H1 (cell line): ENCODE data around the gene HOXB8. TPM values are rescaled to one million over a fixed set of nuclear protein-coding genes. Genes with fewer than 3 reads are reported as not detected.
A peak's percentile ranks its signal among the peaks of the same experiment; 100 is the strongest.

ENCODE experiments used
- CTCF ChIA-PET: fragments of 300-600 bp; sonication (Branson Sonifier 250); formaldehyde crosslinking; loops from one replicate; lab custom pipeline; 2021; ENCODE audit not compliant: partially characterized antibody; lab: Charles Lee
- POLR2A ChIA-PET: fragments of 300-600 bp; sonication (Branson Sonifier 250); formaldehyde crosslinking; loops from one replicate; lab custom pipeline; 2021; ENCODE audit warnings: inconsistent platforms; ENCODE audit not compliant: partially characterized antibody; lab: Charles Lee
- DNase-seq, 2 experiments: peaks; one replicate each; pipeline versions ENCODE4 v3.0.0 to v3.0.0-alpha.2; 2010 to 2022; ENCODE audit warnings: low spot score in 2 of 2, low read depth in 1 of 2, mixed read lengths in 1 of 2
- FAIRE-seq: peaks from 2 replicates; lab custom pipeline; 2011; peaks lifted over from hg19 to GRCh38; lab: Jason Lieb, UNC
- H2AFZ ChIP-seq: 2 replicates; pipeline ENCODE4 v1.8.1; 2012; ENCODE audit warnings: low read length, inconsistent platforms
- H2AK5ac ChIP-seq: 2 replicates; pipeline ENCODE4 v1.6.1; 2013; ENCODE audit warnings: low read depth, low read length
- H2BK120ac ChIP-seq: replicated peaks from 2 replicates; pipeline ENCODE3; 2013; ENCODE audit warnings: low read depth, low read length, inconsistent platforms
- H2BK12ac ChIP-seq: 2 replicates; pipeline ENCODE4 v1.6.1; 2013; ENCODE audit warnings: low read depth, low read length
- H2BK15ac ChIP-seq: 2 replicates; pipeline ENCODE4 v1.6.1; 2013; ENCODE audit warnings: low read length
- H2BK20ac ChIP-seq: 2 replicates; pipeline ENCODE4 v1.6.1; 2013; ENCODE audit warnings: low read length
- H2BK5ac ChIP-seq: 2 replicates; pipeline ENCODE4 v1.6.1; 2013; ENCODE audit warnings: low read depth, low read length
- H3K14ac ChIP-seq: 2 replicates; pipeline ENCODE4 v1.6.1; 2013; ENCODE audit warnings: inconsistent platforms; ENCODE audit not compliant: insufficient read length
- H3K18ac ChIP-seq: 2 replicates; pipeline ENCODE4 v1.6.1; 2013; ENCODE audit warnings: low read length; ENCODE audit errors: extremely low read depth
- H3K23ac ChIP-seq: 2 replicates; pipeline ENCODE4 v1.6.1; 2013; ENCODE audit warnings: inconsistent platforms; ENCODE audit not compliant: insufficient read length
- H3K23me2 ChIP-seq: 2 replicates; pipeline ENCODE4 v1.6.1; 2013; ENCODE audit warnings: low read depth, low read length
- H3K27ac ChIP-seq: 2 replicates; pipeline ENCODE4 v1.6.1; 2011; ENCODE audit warnings: low read depth, low read length, inconsistent platforms
- H3K27me3 ChIP-seq, 4 experiments: replicated peaks in 1 of 4; 1 replicate in 1 of 4; 2 replicates in 3 of 4; pipeline versions ENCODE4 v1.6.1 to v1.8.1; 2011 to 2013; ENCODE audit warnings: low read length in 3 of 4, mild to moderate bottlenecking in 3 of 4, inconsistent platforms in 2 of 4, mixed read lengths in 2 of 4, moderate library complexity in 1 of 4; ENCODE audit not compliant: control insufficient read depth in 3 of 4, insufficient read depth in 3 of 4; ENCODE audit errors: extremely low read depth in 1 of 4
- H3K36me3 ChIP-seq, 4 experiments: 2 replicates each; pipeline versions ENCODE4 v1.6.1 to v1.8.1; 2011 to 2013; ENCODE audit warnings: mild to moderate bottlenecking in 4 of 4, low read length in 3 of 4, moderate library complexity in 2 of 4, control low read depth in 1 of 4, inconsistent platforms in 1 of 4; ENCODE audit not compliant: insufficient read depth in 4 of 4, control insufficient read depth in 2 of 4
- H3K4ac ChIP-seq: replicated peaks from 2 replicates; pipeline ENCODE3; 2013; ENCODE audit warnings: low read length, low read depth, mixed read lengths, inconsistent platforms; ENCODE audit not compliant: insufficient read length
- H3K4me1 ChIP-seq, 4 experiments: replicated peaks in 1 of 4; 1 replicate in 1 of 4; 2 replicates in 3 of 4; pipeline versions ENCODE4 v1.6.1 to v1.8.1; 2011 to 2013; ENCODE audit warnings: low read length in 3 of 4, inconsistent platforms in 2 of 4, mixed read lengths in 1 of 4; ENCODE audit not compliant: insufficient read depth in 4 of 4, control insufficient read depth in 3 of 4
- H3K4me2 ChIP-seq, 2 experiments: 2 replicates each; pipeline versions ENCODE4 v1.6.1 to v1.8.1; 2011 to 2013; ENCODE audit warnings: low read depth in 2 of 2, low read length in 2 of 2, control low read depth in 1 of 2, inconsistent platforms in 1 of 2, mild to moderate bottlenecking in 1 of 2; ENCODE audit not compliant: insufficient read depth in 1 of 2
- H3K4me3 ChIP-seq, 4 experiments: fragments of 200-600, 300-600 bp in 1 of 4; sonication (generic), shearing (Covaris generic), sonication (Bioruptor Twin) in 1 of 4; 2 replicates each; pipeline versions ENCODE4 v1.5.1 to v1.8.1; 2011 to 2016; ENCODE audit warnings: low read length in 4 of 4, low read depth in 3 of 4, control low read depth in 2 of 4, inconsistent platforms in 2 of 4, mild to moderate bottlenecking in 2 of 4, mixed read lengths in 1 of 4, moderate library complexity in 1 of 4; ENCODE audit not compliant: insufficient read depth in 2 of 4; ENCODE audit errors: extremely low read depth in 1 of 4
- H3K56ac ChIP-seq: replicated peaks from 2 replicates; pipeline ENCODE3; 2013; ENCODE audit warnings: low read depth, mild to moderate bottlenecking, mixed read lengths, low read length, inconsistent platforms; ENCODE audit not compliant: insufficient read length
- H3K79me1 ChIP-seq: 2 replicates; pipeline ENCODE4 v1.6.1; 2013; ENCODE audit warnings: low read depth, low read length, control low read depth
- H3K79me2 ChIP-seq, 2 experiments: 2 replicates each; pipeline versions ENCODE4 v1.6.1 to v1.8.1; 2012 to 2013; ENCODE audit warnings: low read length in 2 of 2, mild to moderate bottlenecking in 2 of 2, inconsistent platforms in 1 of 2; ENCODE audit not compliant: insufficient read depth in 2 of 2, control insufficient read depth in 1 of 2
- H3K9ac ChIP-seq, 4 experiments: replicated peaks in 1 of 4; 1 replicate in 1 of 4; 2 replicates in 3 of 4; pipeline versions ENCODE4 v1.6.1 to v1.8.1; 2011 to 2013; ENCODE audit warnings: low read depth in 3 of 4, low read length in 3 of 4, control low read depth in 2 of 4, mild to moderate bottlenecking in 2 of 4, moderate library complexity in 2 of 4, inconsistent platforms in 1 of 4; ENCODE audit errors: extremely low read depth in 1 of 4
- H3K9me3 ChIP-seq, 2 experiments: 2 replicates each; pipeline versions ENCODE4 v1.6.1 to v1.8.1; 2012 to 2013; ENCODE audit warnings: mild to moderate bottlenecking in 2 of 2, moderate library complexity in 2 of 2, control low read depth in 1 of 2, inconsistent platforms in 1 of 2, low read depth in 1 of 2, low read length in 1 of 2, mixed read lengths in 1 of 2; ENCODE audit not compliant: insufficient read depth in 2 of 2
- H4K20me1 ChIP-seq, 2 experiments: replicated peaks in 1 of 2; 2 replicates each; pipeline versions ENCODE3 to v1.8.1; 2011 to 2013; ENCODE audit warnings: inconsistent platforms in 2 of 2, low read length in 2 of 2, mild to moderate bottlenecking in 1 of 2; ENCODE audit not compliant: insufficient read depth in 2 of 2, control insufficient read depth in 1 of 2
- H4K5ac ChIP-seq: 2 replicates; pipeline ENCODE4 v1.6.1; 2013; ENCODE audit warnings: low read length, low read depth, mixed read lengths, inconsistent platforms; ENCODE audit not compliant: insufficient read length
- H4K8ac ChIP-seq: 2 replicates; pipeline ENCODE4 v1.8.0; 2013; ENCODE audit warnings: mild to moderate bottlenecking, moderate library complexity, low read length, inconsistent platforms; ENCODE audit not compliant: insufficient read depth; ENCODE audit errors: extremely low read depth
- H4K91ac ChIP-seq: replicated peaks from 2 replicates; pipeline ENCODE3; 2013; ENCODE audit warnings: low read length, mixed read lengths, inconsistent platforms; ENCODE audit not compliant: insufficient read length
- CHD1 ChIP-seq: IDR thresholded peaks from 2 replicates; pipeline ENCODE4 v1.6.1; 2012; ENCODE audit warnings: low read depth, low read length, improper control_type of control experiment
- EZH2 ChIP-seq: fragments of 200-600 bp; sonication (generic); IDR thresholded peaks from 2 replicates; pipeline ENCODE4 v1.7.1; 2012; ENCODE audit warnings: low read depth, mild to moderate bottlenecking, moderate library complexity, low read length, inconsistent platforms; ENCODE audit not compliant: severe bottlenecking
- WGBS, 2 experiments: shearing (Covaris generic) in 1 of 2; methylation state at CpG; one replicate each; pipeline versions ENCODE4 v1.1.6 to v1.1.7; 2013 to 2015; ENCODE audit warnings: low lambda C conversion rate in 2 of 2, mixed read lengths in 2 of 2, inconsistent platforms in 1 of 2, low coverage in 1 of 2, missing lambda C conversion rate in 1 of 2; ENCODE audit not compliant: insufficient replicate concordance in 2 of 2, insufficient coverage in 1 of 2, insufficient read length in 1 of 2; ENCODE audit errors: extremely low coverage in 1 of 2, missing lambda C conversion rate in 1 of 2; 5-methylcytosine and 5-hydroxymethylcytosine counted together
- polyA plus RNA-seq, 7 experiments: library from polyadenylated mRNA; depleted of rRNA in 3 of 7; stranded (reverse) in 5 of 7; unstranded in 2 of 7; fragments of >200 nt in 5 of 7; fragments of 200-250 nt in 2 of 7; gene quantifications; 1 replicate in 5 of 7; 2 replicates in 1 of 7; 4 replicates in 1 of 7; pipeline versions ENCODE4 v1.2.1 to v1.2.3, GENCODE V29; 2011 to 2013; ENCODE audit warnings: missing spikeins in 2 of 7, mixed read lengths in 2 of 7
- total RNA-seq: library from RNA; stranded (reverse); fragmentation: NEBNext Ultra II Directional; extraction: Animal tissue kit (Norgen Biotek cat#: 25700); gene quantifications from 2 replicates; pipeline ENCODE4 v1.2.1, GENCODE V29; 2021

HOXB8 gene
- total and polyA plus RNA-seq, 2 of the 8 experiments (the other 6 are each of a cell fraction or from before 2014, with no cell fraction given): not detected

DNA sequence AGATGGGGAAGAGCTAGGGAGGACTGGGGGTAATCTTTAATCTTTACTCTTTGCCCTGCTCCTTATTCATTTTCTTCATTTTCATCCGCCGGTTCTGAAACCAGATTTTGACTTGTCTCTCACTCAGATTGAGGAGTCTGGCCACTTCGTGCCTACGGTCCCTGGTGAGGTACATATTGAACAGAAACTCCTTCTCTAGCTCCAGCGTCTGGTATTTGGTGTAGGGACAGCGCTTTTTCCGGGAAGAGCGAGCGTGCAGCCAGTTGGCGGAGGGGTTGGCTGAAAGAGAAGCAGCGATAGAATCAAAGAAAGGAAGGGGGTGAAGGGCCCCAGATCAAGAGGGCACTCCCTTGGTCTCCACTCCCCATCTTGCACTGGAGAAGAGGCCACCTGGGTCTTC lies 7.8 kb upstream of the HOXB8 start:
- no peak overlapping the region for H3K4ac ChIP-seq
- ChIA-PET POLR2A (interaction anchor here (0.9 to 1.9 kb wide), 2 partner anchors 9 to 35 kb away, joined by 3 to 4 read pairs; no protein-coding TSS in a partner anchor), CTCF (interaction anchor here (0.7 to 4.4 kb wide), 15 partner anchors 9 to 597 kb away, joined by 3 to 21 read pairs (median 4); partner anchors contain the start of gene HOXB5)
- H3K27ac ChIP-seq: no peak overlapping the region
- no peak overlapping the region for H3K4me3 ChIP-seq
- no peak overlapping the region for H4K8ac ChIP-seq
- H3K36me3 ChIP-seq: peaks cover 0 to 13% (median 0%) of the 10 kb centered on the region in 4 experiments; a peak in 1 of 8 replicates
- no peak overlapping the region for H3K56ac ChIP-seq
- H2BK20ac ChIP-seq: no peak overlapping the region
- H3K14ac ChIP-seq: no peak overlapping the region
- DNase-seq (no peak), FAIRE-seq (no peak)
- peaks cover 0 to 12% (median 7%) of the 10 kb centered on the region in 4 experiments; a peak in 6 of 7 replicates for H3K4me1 ChIP-seq
- peak overlapping the region; percentile 22; the same call in 1 of the 2 replicates for H2BK12ac ChIP-seq
- no peak overlapping the region for H3K4me2 ChIP-seq
- no peak overlapping the region for H2AFZ ChIP-seq
- no peak for TF ChIP-seq CHD1
- TF ChIP-seq EZH2: peak; percentile 69
- peaks cover 98 to 100% (median 99%) of the 10 kb centered on the region in 4 experiments for H3K27me3 ChIP-seq
- H3K9me3 ChIP-seq: no peaks in the 10 kb centered on the region
- H4K91ac ChIP-seq: no peak overlapping the region
- H3K79me2 ChIP-seq: no peaks in the 10 kb centered on the region
- H3K23me2 ChIP-seq: no peaks in the 10 kb centered on the region; the same call in 1 of the 2 replicates
- peak overlapping the region; percentile 67; the same call in 1 of the 2 replicates for H2AK5ac ChIP-seq
- no peak overlapping the region for H2BK120ac ChIP-seq
- H2BK15ac ChIP-seq: no peak overlapping the region
- no peak overlapping the region for H3K23ac ChIP-seq
- no peaks in the 10 kb centered on the region for H3K79me1 ChIP-seq
- no peak overlapping the region for H3K18ac ChIP-seq
- H3K9ac ChIP-seq: no peak overlapping the region
- H2BK5ac ChIP-seq: no peak overlapping the region
- no peak overlapping the region for H4K5ac ChIP-seq
- WGBS, 2 experiments: 19% methylated on average over 11 of the region's 11 CpGs; no CpG with 5 or more reads in 1 of the 2 experiments
- peaks cover 30 to 42% of the 10 kb centered on the region in 2 experiments for H4K20me1 ChIP-seq
